ENCODE data around the gene SEMA6A.

The SEMA6A gene

GRCh38 chr5:116583862-116584222 is 9.2 kb upstream of the SEMA6A start:
- no peak for TF ChIP-seq GATA3 (IDR thresholded peaks at IDR 0.05; ENCODE audit: low read depth, low read length)
- TF ChIP-seq GATA2 (IDR thresholded peaks at IDR 0.05; ENCODE audit: low read depth, low read length), result no peak

DNA sequence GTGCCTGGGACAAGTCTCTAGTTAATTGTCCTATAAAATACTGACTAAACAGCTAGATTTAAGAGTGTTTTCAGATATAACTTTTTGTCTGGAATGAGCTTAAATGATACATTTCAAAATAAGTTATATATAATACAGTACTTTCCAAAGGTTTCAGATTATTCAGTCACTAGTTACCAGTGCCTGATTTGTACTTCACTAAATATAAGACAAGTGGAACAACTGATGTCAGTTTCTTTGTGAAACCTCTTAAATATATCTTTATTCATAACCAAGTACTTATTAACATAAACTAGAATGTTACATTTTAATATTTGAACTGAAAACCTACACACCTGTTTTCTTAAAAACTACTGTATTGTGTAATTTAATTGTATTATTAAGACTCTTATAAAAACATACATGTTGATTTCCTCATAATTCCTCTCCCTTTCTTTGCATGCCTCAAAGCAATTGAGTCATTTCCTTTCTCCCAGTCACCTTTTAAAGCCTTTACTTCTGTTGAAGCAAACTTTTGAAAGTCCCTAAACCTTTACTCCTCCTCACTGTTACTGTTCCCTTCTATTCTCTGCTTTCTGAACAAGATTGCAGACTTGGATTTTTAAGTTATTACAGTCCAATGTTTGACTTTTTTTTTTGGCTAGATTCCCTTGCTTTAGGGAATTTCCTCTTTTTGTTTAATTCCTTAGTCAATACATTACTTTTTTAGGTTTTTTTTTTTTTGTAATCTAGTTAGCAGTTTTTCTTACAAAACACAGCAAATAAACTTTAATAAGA is 8.7 kb upstream of the SEMA6A start:
- TF ChIP-seq GATA2 (IDR thresholded peaks at IDR 0.05; ENCODE audit: low read depth, low read length) (no peak), GATA3 (IDR thresholded peaks at IDR 0.05; ENCODE audit: low read depth, low read length) (no peak)

DNA sequence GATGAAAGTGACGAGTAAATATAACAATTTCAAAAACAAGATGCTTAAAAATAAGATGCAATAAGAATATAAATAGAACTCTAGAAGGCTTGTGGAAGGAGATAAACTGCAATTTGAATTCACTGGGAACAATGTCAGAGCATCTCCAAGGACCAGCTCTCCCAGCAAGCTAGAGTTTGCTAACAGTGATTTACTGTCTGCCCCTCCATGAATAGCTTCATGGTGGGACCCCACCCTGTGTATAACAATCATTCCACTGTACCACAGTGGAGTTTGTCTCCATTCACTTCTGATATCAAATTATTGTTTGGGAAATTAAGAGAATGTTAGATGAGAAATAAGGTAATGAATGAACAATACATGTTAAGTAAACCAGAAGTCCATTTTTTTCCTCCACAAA is 7.3 kb upstream of the SEMA6A start:
- TF ChIP-seq GATA3 (IDR thresholded peaks at IDR 0.05; ENCODE audit: low read depth, low read length), result no peak
- TF ChIP-seq GATA2 (IDR thresholded peaks at IDR 0.05; ENCODE audit: low read depth, low read length), result no peak

GRCh38 chr5:116579144-116579543 is 4.5 kb upstream of the SEMA6A start:
- TF ChIP-seq GATA3 (IDR thresholded peaks at IDR 0.05; ENCODE audit: low read depth, low read length) (peak; percentile 31; the same call in 1 of the 2 replicates), GATA2 (IDR thresholded peaks at IDR 0.05; ENCODE audit: low read depth, low read length) (0 out of 2 replicates have a peak, but pooled peaks have one; percentile 10)

GRCh38 chr5:116578676-116579075 is 4.1 kb upstream of the SEMA6A start:
- TF ChIP-seq GATA3 (IDR thresholded peaks at IDR 0.05; ENCODE audit: low read depth, low read length) (no peak), GATA2 (IDR thresholded peaks at IDR 0.05; ENCODE audit: low read depth, low read length) (no peak)

GRCh38 chr5:116577064-116577788 is 2.6 kb upstream of the SEMA6A start:
- TF ChIP-seq GATA2 (IDR thresholded peaks at IDR 0.05; ENCODE audit: low read depth, low read length) (no peak), GATA3 (IDR thresholded peaks at IDR 0.05; ENCODE audit: low read depth, low read length) (no peak)

GRCh38 chr5:116576053-116576713 is 1.6 kb upstream of the SEMA6A start:
- TF ChIP-seq GATA2 (IDR thresholded peaks at IDR 0.05; ENCODE audit: low read depth, low read length) (no peak), GATA3 (IDR thresholded peaks at IDR 0.05; ENCODE audit: low read depth, low read length) (no peak)

DNA sequence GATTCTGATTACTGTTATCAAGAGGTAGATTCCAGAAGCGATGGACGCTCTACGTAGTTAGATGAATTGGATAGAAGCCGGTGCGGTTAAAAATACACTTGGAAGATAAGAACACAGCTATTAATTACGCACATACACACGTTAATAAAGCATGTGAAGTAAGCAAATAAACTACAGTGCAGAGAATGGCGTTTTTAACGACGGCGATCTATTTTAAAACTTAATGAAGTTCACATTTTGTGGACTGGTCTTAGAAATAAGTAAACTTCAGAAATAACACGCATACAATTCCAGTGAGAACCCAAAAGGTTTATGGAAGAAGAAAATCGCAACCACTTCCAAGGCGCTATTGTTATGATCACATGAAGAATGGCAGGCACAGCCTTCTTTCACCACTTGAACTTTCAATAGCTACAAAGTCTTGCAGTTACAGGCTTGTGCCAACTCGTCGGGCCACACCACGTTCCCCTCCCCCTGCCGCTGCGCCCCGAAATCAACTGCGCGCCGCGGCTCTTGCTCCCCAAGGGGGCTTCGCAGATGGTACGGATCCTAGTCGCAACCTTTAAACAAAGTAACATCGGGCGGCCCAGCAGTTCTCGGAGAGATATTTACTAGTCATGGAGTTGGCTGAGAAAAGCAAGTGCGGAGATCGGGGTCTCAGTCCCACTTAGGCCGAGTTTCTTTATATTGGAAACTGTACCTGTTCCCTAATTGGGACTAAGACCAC is 866 bp upstream of the SEMA6A start:
- peak; percentile 24; the same call in 1 of the 2 replicates for TF ChIP-seq GATA3 (IDR thresholded peaks at IDR 0.05; ENCODE audit: low read depth, low read length)
- TF ChIP-seq GATA2 (IDR thresholded peaks at IDR 0.05; ENCODE audit: low read depth, low read length), result no peak

DNA sequence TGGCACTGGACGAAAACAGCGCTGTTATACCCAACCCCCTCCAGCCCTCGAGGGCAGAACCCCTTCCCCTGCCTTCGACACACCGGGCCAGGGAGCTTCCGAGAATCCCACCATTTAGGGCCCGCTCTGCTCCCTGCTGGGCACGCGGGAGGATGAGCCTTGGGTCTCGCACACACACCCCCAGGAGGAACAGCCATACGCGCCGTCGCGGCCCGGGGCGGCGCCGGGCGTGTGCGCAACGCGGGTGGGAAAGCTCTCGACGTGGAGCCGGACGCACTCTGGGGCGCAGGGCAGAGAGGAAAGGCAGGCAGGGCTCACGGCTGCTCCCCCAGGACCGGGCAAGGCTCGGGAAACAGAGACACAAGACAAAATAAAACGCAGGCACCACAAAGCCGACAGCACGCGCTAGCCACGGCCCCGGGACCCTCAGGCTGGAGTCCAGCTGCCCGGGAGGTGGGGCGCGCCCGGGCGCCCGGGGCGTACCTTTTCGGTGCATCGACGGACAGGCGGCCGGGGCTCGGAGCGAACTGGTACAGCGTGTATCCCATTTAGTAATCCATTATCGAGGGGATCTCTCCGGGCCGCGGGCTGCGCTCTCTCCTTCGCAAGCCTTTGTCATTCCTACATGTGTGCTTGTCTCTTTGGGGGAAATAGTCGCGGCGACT is 789 bp downstream of the SEMA6A start:
- peak; percentile 82 for TF ChIP-seq GATA2 (IDR thresholded peaks at IDR 0.05; ENCODE audit: low read depth, low read length)
- TF ChIP-seq GATA3 (IDR thresholded peaks at IDR 0.05; ENCODE audit: low read depth, low read length), result no peak

DNA sequence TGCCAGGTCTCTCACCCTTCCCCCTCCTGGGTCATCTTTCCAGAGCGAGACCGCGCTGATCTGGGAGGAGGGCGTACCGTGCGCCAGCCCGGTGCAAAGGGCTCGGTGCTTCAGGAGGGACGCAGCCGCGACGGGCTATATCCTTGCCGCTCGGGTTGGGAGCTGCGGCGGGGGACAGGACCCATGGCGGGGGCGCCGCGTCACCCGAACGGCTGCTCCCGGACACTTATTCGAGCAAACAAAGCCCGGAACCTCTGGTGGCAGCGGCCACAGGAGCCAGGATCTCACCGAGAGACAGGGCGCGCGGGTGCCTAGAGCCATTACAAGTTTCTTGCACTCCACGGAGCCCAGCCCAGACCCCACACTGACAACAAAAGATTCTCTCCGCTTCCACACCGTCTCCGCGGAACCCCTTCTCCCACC is 1.3 kb downstream of the SEMA6A start:
- TF ChIP-seq GATA3 (IDR thresholded peaks at IDR 0.05; ENCODE audit: low read depth, low read length) (no peak), GATA2 (IDR thresholded peaks at IDR 0.05; ENCODE audit: low read depth, low read length) (no peak)

DNA sequence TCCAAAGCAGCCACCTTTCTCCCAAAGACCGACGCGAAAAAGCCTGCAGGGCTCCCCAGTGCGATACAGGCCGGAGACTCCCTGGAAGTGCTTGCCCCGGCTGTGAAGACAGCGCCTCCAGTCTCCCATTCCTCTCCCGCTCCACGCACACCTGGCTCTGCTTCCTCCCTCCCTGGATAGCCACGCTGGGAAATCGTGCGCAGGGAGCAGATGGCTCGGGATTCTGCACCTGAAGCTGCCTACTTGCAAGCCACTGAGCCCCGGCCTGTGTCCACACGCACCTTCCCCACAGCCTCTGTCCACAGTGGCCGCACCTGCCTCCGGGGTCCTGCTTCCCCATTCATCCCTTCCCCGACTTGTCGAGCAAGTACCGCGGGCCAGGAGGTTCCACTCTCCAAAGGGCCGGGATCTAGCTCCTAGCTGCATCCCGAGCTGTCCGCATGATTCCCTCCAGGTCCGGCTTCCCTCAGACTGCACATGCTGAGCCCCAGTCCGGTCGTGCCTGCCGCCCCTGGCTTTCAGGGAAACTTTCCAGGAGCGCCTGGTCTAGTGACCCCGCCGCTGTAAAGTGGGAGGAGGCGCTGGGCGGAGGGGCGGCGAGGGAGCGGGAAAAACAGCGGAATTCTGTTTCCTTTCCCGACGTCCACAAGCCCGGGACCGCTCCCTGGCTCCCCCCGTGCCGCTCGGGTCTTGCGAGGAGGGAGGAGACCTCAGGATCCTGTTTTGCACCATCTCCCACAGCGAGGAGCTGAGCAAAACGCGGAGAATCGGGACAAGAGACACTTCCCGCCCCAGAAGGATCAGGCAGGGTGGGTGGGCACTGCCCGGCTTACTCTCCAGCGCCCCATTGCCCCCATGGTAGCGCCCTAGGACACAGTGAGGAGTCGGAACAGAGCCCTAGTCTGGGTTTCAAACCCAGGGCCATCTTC is 2.0 kb downstream of the SEMA6A start:
- TF ChIP-seq GATA2 (IDR thresholded peaks at IDR 0.05; ENCODE audit: low read depth, low read length) (no peak), GATA3 (IDR thresholded peaks at IDR 0.05; ENCODE audit: low read depth, low read length) (no peak)

GRCh38 chr5:116571568-116572349 is 2.9 kb downstream of the SEMA6A start:
- TF ChIP-seq GATA2 (IDR thresholded peaks at IDR 0.05; ENCODE audit: low read depth, low read length) (no peak), GATA3 (IDR thresholded peaks at IDR 0.05; ENCODE audit: low read depth, low read length) (no peak)
